Fibroblast of lung (primary cell): ENCODE measurements around the gene CRYAB. TPM values are rescaled to one million over a fixed set of nuclear protein-coding genes. Genes with fewer than 3 reads are reported as not detected.
A peak's percentile ranks its signal among the peaks of the same experiment; 100 is the strongest.

Source experiments
- DNase-seq, 2 donors: peaks; one replicate each; pipeline versions ENCODE4 v3.0.0 to v3.0.0-alpha.2; 2010; ENCODE audit warnings: low read depth in 2 of 2
- H2AFZ ChIP-seq: 2 replicates; pipeline ENCODE4 v1.5.1; 2012; ENCODE audit warnings: low read length, control low read depth, inconsistent platforms
- H3K27ac ChIP-seq: 2 replicates; pipeline ENCODE4 v1.5.1; 2011; ENCODE audit warnings: low read length, control low read depth; ENCODE audit not compliant: insufficient read depth
- H3K27me3 ChIP-seq: 2 replicates; pipeline ENCODE4 v1.5.1; 2011; ENCODE audit warnings: mild to moderate bottlenecking, low read length; ENCODE audit not compliant: control insufficient read depth, insufficient read depth
- H3K36me3 ChIP-seq: 2 replicates; pipeline ENCODE4 v1.5.1; 2011; ENCODE audit warnings: low read length; ENCODE audit not compliant: control insufficient read depth, insufficient read depth
- H3K4me1 ChIP-seq: 2 replicates; pipeline ENCODE4 v1.5.1; 2011; ENCODE audit warnings: low read length; ENCODE audit not compliant: control insufficient read depth, insufficient read depth; ENCODE audit errors: extremely low read depth
- H3K4me2 ChIP-seq: 2 replicates; pipeline ENCODE4 v1.5.1; 2011; ENCODE audit warnings: low read length, control low read depth; ENCODE audit not compliant: insufficient read depth; ENCODE audit errors: extremely low read depth
- H3K4me3 ChIP-seq, 4 experiments: fragments of 200-600 bp in 1 of 4; sonication (generic) in 1 of 4; replicated peaks in 1 of 4; 2 replicates each; pipeline ENCODE4 v1.5.1; 2011 to 2016; ENCODE audit warnings: low read length in 4 of 4, low read depth in 3 of 4, mild to moderate bottlenecking in 3 of 4, control low read depth in 2 of 4, inconsistent platforms in 1 of 4, mixed read lengths in 1 of 4; ENCODE audit not compliant: insufficient read depth in 1 of 4; ENCODE audit errors: control extremely low read depth in 1 of 4
- H3K79me2 ChIP-seq: 2 replicates; pipeline ENCODE4 v1.5.1; 2012; ENCODE audit warnings: mild to moderate bottlenecking, low read length, inconsistent platforms; ENCODE audit not compliant: control insufficient read depth, insufficient read depth
- H3K9ac ChIP-seq: 2 replicates; pipeline ENCODE4 v1.5.1; 2011; ENCODE audit warnings: mild to moderate bottlenecking, low read length, control low read depth; ENCODE audit not compliant: insufficient read depth
- H3K9me3 ChIP-seq: 2 replicates; pipeline ENCODE4 v1.5.1; 2012; ENCODE audit warnings: low read depth, low read length; ENCODE audit not compliant: control insufficient read depth, insufficient read depth
- H4K20me1 ChIP-seq: 2 replicates; pipeline ENCODE4 v1.5.1; 2011; ENCODE audit warnings: low read length; ENCODE audit not compliant: control insufficient read depth, insufficient read depth; ENCODE audit errors: extremely low read depth
- CTCF ChIP-seq, 2 donors: IDR thresholded peaks in 1 of 2; conservative IDR thresholded peaks in 1 of 2; 1 replicate in 1 of 2; 2 replicates in 1 of 2; pipeline ENCODE4 v1.5.1; 2011 to 2012; ENCODE audit warnings: low read length in 2 of 2, control low read depth in 1 of 2, inconsistent platforms in 1 of 2, low read depth in 1 of 2, mild to moderate bottlenecking in 1 of 2
- EZH2 ChIP-seq: IDR thresholded peaks from 2 replicates; pipeline ENCODE4 v1.5.1; 2012; ENCODE audit warnings: low read length, control low read depth, mild to moderate bottlenecking; ENCODE audit errors: missing control alignments
- polyA plus RNA-seq, 2 donors: library from polyadenylated mRNA; depleted of rRNA in 1 of 2; stranded (reverse) in 1 of 2; unstranded in 1 of 2; fragments of >200 nt; gene quantifications; 2 replicates each; pipeline ENCODE4 v1.2.1, GENCODE V29; 2011 to 2012; ENCODE audit warnings: missing spikeins in 1 of 2
- total RNA-seq: library from RNA; depleted of rRNA; stranded (reverse); fragments of >200 nt; gene quantifications from 2 replicates; pipeline ENCODE4 v1.2.1, GENCODE V29; 2014

Gene CRYAB
- total and polyA plus RNA-seq, 2 donors (not counting 1 experiment from before 2014, with no cell fraction given) = 48.1 to 51.2 TPM

GRCh38 chr11:111932611-111932950 is 21.0 kb upstream of the CRYAB start:
- Histone ChIP-seq H3K4me1 (peaks cover 4% of the 10 kb centered on the region), H4K20me1 (no peaks in the 10 kb centered on the region), H3K79me2 (no peaks in the 10 kb centered on the region), H3K9ac (no peak overlapping the region), H3K36me3 (no peaks in the 10 kb centered on the region), H3K4me2 (no peak overlapping the region), H3K4me3 (no peak overlapping the region), H3K9me3 (no peaks in the 10 kb centered on the region), H2AFZ (no peak overlapping the region), H3K27me3 (no peaks in the 10 kb centered on the region), H3K27ac (no peak overlapping the region)
- DNase-seq = no peak
- TF ChIP-seq EZH2 (no peak), CTCF (conservative IDR thresholded peaks at IDR 0.05 in 1 of 2, IDR thresholded peaks at IDR 0.05 in 1 of 2; ENCODE audit: low read depth in 1 of 2, low read length in 2 of 2) (no peak)

- Histone ChIP-seq H3K4me2 (no peak overlapping the region), H4K20me1 (no peaks in the 10 kb centered on the region), H3K9ac (no peak overlapping the region), H3K4me3 (no peak overlapping the region), H3K27me3 (no peaks in the 10 kb centered on the region), H2AFZ (no peak overlapping the region), H3K4me1 (no peaks in the 10 kb centered on the region), H3K9me3 (no peaks in the 10 kb centered on the region), H3K27ac (no peak overlapping the region), H3K79me2 (no peaks in the 10 kb centered on the region), H3K36me3 (no peaks in the 10 kb centered on the region)
- no peak for TF ChIP-seq CTCF (conservative IDR thresholded peaks at IDR 0.05 in 1 of 2, IDR thresholded peaks at IDR 0.05 in 1 of 2; ENCODE audit: low read depth in 1 of 2, low read length in 2 of 2)
- TF ChIP-seq EZH2 = no peak
- DNase-seq = no peak
Measured at GRCh38 chr11:111930472-111930871, 18.9 kb upstream of the CRYAB start.

- Histone ChIP-seq H3K9me3 (no peaks in the 10 kb centered on the region), H3K27ac (peak overlapping the region; percentile 75), H3K36me3 (no peaks in the 10 kb centered on the region), H3K4me1 (peaks cover 11% of the 10 kb centered on the region), H3K27me3 (no peaks in the 10 kb centered on the region), H2AFZ (peak overlapping the region; percentile 87), H3K9ac (peak overlapping the region; percentile 47), H3K79me2 (no peaks in the 10 kb centered on the region), H3K4me3 (peak overlapping the region; percentile 41 to 64 (median 53)), H4K20me1 (no peaks in the 10 kb centered on the region), H3K4me2 (peak overlapping the region; percentile 89)
- TF ChIP-seq EZH2 = no peak
- TF ChIP-seq CTCF (conservative IDR thresholded peaks at IDR 0.05 in 1 of 2, IDR thresholded peaks at IDR 0.05 in 1 of 2; ENCODE audit: low read depth in 1 of 2, low read length in 2 of 2) = no peak
- DNase-seq = peak; percentile 96 to 97
Measured at GRCh38 chr11:111926505-111927391, 15.2 kb upstream of the CRYAB start.
